HAP-1 (cell line): ENCODE results near the gene TIMM29.

Experiments used
- DNase-seq, 2 experiments: peaks; one replicate each; pipeline ENCODE4 v3.0.0-alpha.2; 2016 to 2020; ENCODE audit warnings: low spot score in 2 of 2
- H3K27me3 ChIP-seq: fragments of 250-450 bp; sonication (Bioruptor Pico); 2 replicates; pipeline ENCODE4 v1.5.1; 2020; ENCODE audit warnings: low read depth, mild to moderate bottlenecking, moderate library complexity
- H3K36me3 ChIP-seq: fragments of 250-450 bp; sonication (Bioruptor Pico); replicated peaks from 2 replicates; pipeline ENCODE4 v1.5.1; 2020; ENCODE audit warnings: mild to moderate bottlenecking
- H3K4me1 ChIP-seq: fragments of 250-450 bp; sonication (Bioruptor Pico); 2 replicates; pipeline ENCODE4 v1.5.1; 2020; ENCODE audit warnings: mild to moderate bottlenecking
- H3K4me3 ChIP-seq: fragments of 250-450 bp; sonication (Bioruptor Pico); 2 replicates; pipeline ENCODE4 v1.5.1; 2020; ENCODE audit warnings: mild to moderate bottlenecking, moderate library complexity
- H3K9me3 ChIP-seq: fragments of 250-450 bp; sonication (Bioruptor Pico); 2 replicates; pipeline ENCODE4 v1.5.1; 2020; ENCODE audit warnings: mild to moderate bottlenecking, moderate library complexity
- in situ Hi-C: fragments of 300-500 bp; cut with MboI; formaldehyde crosslinking; loops from 3 replicates; pipeline ENCODE4 v1.14.3; 2020; ENCODE audit warnings: low sequenced_read_pairs, inconsistent platforms, mixed read lengths

The TIMM29 gene

GRCh38 chr19:10928563-10929401, at the start of gene TIMM29, which contains the start of gene YIPF2:
TIMM29 (plus strand) TSS chr19:10928811; CDS start chr19:10928823, 12 bp downstream.
YIPF2 (minus strand) TSS chr19:10928639; CDS start chr19:10928410, 229 bp downstream.
- peak within 1 kb of the TSS; percentile 74 for H3K4me3 ChIP-seq
- in situ Hi-C loops = no loop called here
- no peaks in the 10 kb centered on the region for H3K27me3 ChIP-seq
- DNase-seq = peak; percentile 98
- H3K4me1 ChIP-seq = peaks cover 6% of the 10 kb centered on the region; the same call in 1 of the 2 replicates
- H3K9me3 ChIP-seq = no peaks in the 10 kb centered on the region
- peaks cover 15% of the 10 kb centered on the region for H3K36me3 ChIP-seq

GRCh38 chr19:10881403-10882107, 47.1 kb upstream of the TIMM29 start:
- H3K27me3 ChIP-seq = no peaks in the 10 kb centered on the region
- H3K4me3 ChIP-seq = no peak overlapping the region
- DNase-seq = no peak
- H3K4me1 ChIP-seq = peaks cover 5% of the 10 kb centered on the region
- H3K9me3 ChIP-seq = no peaks in the 10 kb centered on the region
- peaks cover 11% of the 10 kb centered on the region for H3K36me3 ChIP-seq
- in situ Hi-C loops = no loop called here

- Histone ChIP-seq H3K9me3 (no peaks in the 10 kb centered on the region), H3K36me3 (peaks cover 11% of the 10 kb centered on the region), H3K4me1 (peaks cover 7% of the 10 kb centered on the region), H3K4me3 (no peak overlapping the region), H3K27me3 (no peaks in the 10 kb centered on the region)
- in situ Hi-C loops = no loop called here
- DNase-seq = no peak
These were observed 46.5 kb upstream of the TIMM29 start for GRCh38 chr19:10882108-10882457.

- no peak for DNase-seq
- Histone ChIP-seq H3K4me3 (no peak overlapping the region), H3K9me3 (no peaks in the 10 kb centered on the region), H3K4me1 (peaks cover 22% of the 10 kb centered on the region), H3K36me3 (peaks cover 7% of the 10 kb centered on the region), H3K27me3 (no peaks in the 10 kb centered on the region)
- in situ Hi-C loops = no loop called here
These were observed 44.3 kb upstream of the TIMM29 start for GRCh38 chr19:10884274-10884673.

GRCh38 chr19:10885201-10886169, 43.1 kb upstream of the TIMM29 start:
- H3K9me3 ChIP-seq = no peaks in the 10 kb centered on the region
- no peak for DNase-seq
- in situ Hi-C loops = no loop called here
- H3K4me1 ChIP-seq = peaks cover 21% of the 10 kb centered on the region
- H3K4me3 ChIP-seq = no peak overlapping the region
- H3K27me3 ChIP-seq = no peaks in the 10 kb centered on the region
- no peaks in the 10 kb centered on the region for H3K36me3 ChIP-seq

- Histone ChIP-seq H3K4me1 (peaks cover 38% of the 10 kb centered on the region), H3K36me3 (no peaks in the 10 kb centered on the region), H3K9me3 (no peaks in the 10 kb centered on the region), H3K27me3 (no peaks in the 10 kb centered on the region), H3K4me3 (no peak overlapping the region)
- peak in 1 of 2 experiments; percentile 39 for DNase-seq
- in situ Hi-C loops = no loop called here
These were observed 40.8 kb upstream of the TIMM29 start for GRCh38 chr19:10887616-10888367.

GRCh38 chr19:10888421-10888866, 40.2 kb upstream of the TIMM29 start:
- H3K27me3 ChIP-seq = no peaks in the 10 kb centered on the region
- H3K4me3 ChIP-seq = no peak overlapping the region
- peaks cover 38% of the 10 kb centered on the region for H3K4me1 ChIP-seq
- no peaks in the 10 kb centered on the region for H3K9me3 ChIP-seq
- H3K36me3 ChIP-seq = no peaks in the 10 kb centered on the region
- in situ Hi-C loops = no loop called here
- peak; percentile 87 to 95 for DNase-seq

- H3K4me1 ChIP-seq = peaks cover 38% of the 10 kb centered on the region
- in situ Hi-C loops = no loop called here
- H3K4me3 ChIP-seq = no peak overlapping the region
- no peaks in the 10 kb centered on the region for H3K36me3 ChIP-seq
- DNase-seq = no peak
- H3K27me3 ChIP-seq = no peaks in the 10 kb centered on the region
- no peaks in the 10 kb centered on the region for H3K9me3 ChIP-seq
These were observed 38.7 kb upstream of the TIMM29 start for GRCh38 chr19:10889880-10890279.

GRCh38 chr19:10891405-10892086, 37.1 kb upstream of the TIMM29 start:
- H3K4me3 ChIP-seq = no peak overlapping the region
- peaks cover 38% of the 10 kb centered on the region for H3K4me1 ChIP-seq
- no peaks in the 10 kb centered on the region for H3K27me3 ChIP-seq
- H3K9me3 ChIP-seq = no peaks in the 10 kb centered on the region
- no peaks in the 10 kb centered on the region for H3K36me3 ChIP-seq
- in situ Hi-C loops = no loop called here
- DNase-seq = peak; percentile 83

- Histone ChIP-seq H3K4me3 (no peak overlapping the region), H3K4me1 (peaks cover 34% of the 10 kb centered on the region), H3K9me3 (no peaks in the 10 kb centered on the region), H3K36me3 (no peaks in the 10 kb centered on the region), H3K27me3 (no peaks in the 10 kb centered on the region)
- DNase-seq = no peak
- in situ Hi-C loops = no loop called here
These were observed 36.4 kb upstream of the TIMM29 start for GRCh38 chr19:10892256-10892655.

- in situ Hi-C loops = no loop called here
- Histone ChIP-seq H3K4me3 (no peak overlapping the region), H3K4me1 (peaks cover 17% of the 10 kb centered on the region), H3K36me3 (no peaks in the 10 kb centered on the region), H3K9me3 (no peaks in the 10 kb centered on the region), H3K27me3 (no peaks in the 10 kb centered on the region)
- no peak for DNase-seq
These were observed 33.7 kb upstream of the TIMM29 start for GRCh38 chr19:10894911-10895213.

- Histone ChIP-seq H3K4me3 (no peak overlapping the region), H3K27me3 (no peaks in the 10 kb centered on the region), H3K9me3 (no peaks in the 10 kb centered on the region), H3K36me3 (no peaks in the 10 kb centered on the region), H3K4me1 (peaks cover 17% of the 10 kb centered on the region)
- no peak for DNase-seq
- in situ Hi-C loops = no loop called here
These were observed 33.2 kb upstream of the TIMM29 start for GRCh38 chr19:10895363-10895762.
